HG03520 (cell line): ENCODE data around the gene ABHD11.
"Not testable (repeated sequence)": the region's sequence is repeated elsewhere in the genome, so short reads cannot be mapped to it uniquely, and the experiment has no call there.

Source experiments
- ATAC-seq: cut with Tn5 transposase; IDR thresholded peaks from one replicate; pipeline ENCODE4 v1.9.1; 2021; ENCODE audit warnings: mild to moderate bottlenecking, moderate library complexity; ENCODE audit not compliant: unreplicated experiment

Gene ABHD11

GRCh38 chr7:73720443-73720842, 18.2 kb downstream of the ABHD11 start:
- not testable (repeated sequence) for ATAC-seq

GRCh38 chr7:73719806-73720169, 18.8 kb downstream of the ABHD11 start:
- no peak for ATAC-seq

- peak; percentile 63 for ATAC-seq
Measured at GRCh38 chr7:73718905-73719805, 19.4 kb downstream of the ABHD11 start, which contains the start of gene STX1A. TSS of gene STX1A (minus strand) at chr7:73719669. CDS start at chr7:73719631, 38 bp downstream.

GRCh38 chr7:73718438-73718881, 20.1 kb downstream of the ABHD11 start:
- ATAC-seq: no peak

- no peak for ATAC-seq
Measured at GRCh38 chr7:73717991-73718405, 20.6 kb downstream of the ABHD11 start.

GRCh38 chr7:73717025-73717807, 21.4 kb downstream of the ABHD11 start:
- no peak for ATAC-seq

GRCh38 chr7:73716318-73716890, 22.2 kb downstream of the ABHD11 start:
- no peak for ATAC-seq

GRCh38 chr7:73715648-73716317, 22.8 kb downstream of the ABHD11 start:
- ATAC-seq: no peak

- ATAC-seq: not testable (repeated sequence)
Measured at GRCh38 chr7:73713319-73713718, 25.3 kb downstream of the ABHD11 start.

GRCh38 chr7:73712773-73713172, 25.8 kb downstream of the ABHD11 start:
- no peak for ATAC-seq

- ATAC-seq: no peak
Measured at GRCh38 chr7:73708961-73709549, 29.5 kb downstream of the ABHD11 start.

- ATAC-seq: no peak
Measured at GRCh38 chr7:73707045-73707631, 31.5 kb downstream of the ABHD11 start.

- no peak for ATAC-seq
Measured at GRCh38 chr7:73706126-73707044, 32.2 kb downstream of the ABHD11 start.

- no peak for ATAC-seq
Measured at GRCh38 chr7:73705551-73705920, 33.1 kb downstream of the ABHD11 start.

- ATAC-seq: no peak
Measured at GRCh38 chr7:73704640-73705550, 33.7 kb downstream of the ABHD11 start.

GRCh38 chr7:73703757-73704639, 34.6 kb downstream of the ABHD11 start:
- no peak for ATAC-seq

GRCh38 chr7:73703225-73703624, 35.4 kb downstream of the ABHD11 start:
- no peak for ATAC-seq
